Measurements from ENCODE around the gene AIG1. TPM values are rescaled to one million over a fixed set of nuclear protein-coding genes. Genes with fewer than 3 reads are reported as not detected.

AIG1 gene
- total and polyA plus RNA-seq, 2 experiments from 2014 or later = 44.7 to 46.9 TPM

- Histone ChIP-seq H3K36me3 (ENCODE audit: low read depth) (no peaks in the 10 kb centered on the region), H3K4me2 (ENCODE audit: unreplicated experiment) (no peak overlapping the region), H3F3A (ENCODE audit: insufficient read depth) (peaks cover 11% of the 10 kb centered on the region; the same call in 1 of the 2 replicates), H3K79me2 (ENCODE audit: insufficient read depth) (no peaks in the 10 kb centered on the region), H3K9ac (no peak overlapping the region), H3K9me3 (ENCODE audit: low read depth) (no peaks in the 10 kb centered on the region), H3K27me3 (replicated peaks; ENCODE audit: insufficient read depth) (no peaks in the 10 kb centered on the region), H3K9me2 (ENCODE audit: insufficient read depth) (no peaks in the 10 kb centered on the region), H3K4me1 (ENCODE audit: insufficient read depth) (no peaks in the 10 kb centered on the region), H4K20me1 (ENCODE audit: insufficient read depth) (no peaks in the 10 kb centered on the region), H3K4me3 (no peak overlapping the region), H3K27ac (peak overlapping the region; percentile 11; the same call in 1 of the 2 replicates), H2AFZ (no peak overlapping the region)
- 61 to 63% methylated on average over 2 of the region's 2 CpGs for WGBS, 2 experiments (ENCODE audit: low coverage in 1 of 2, low lambda C conversion rate in 2 of 2, missing lambda C conversion rate in 2 of 2)
- in situ Hi-C loops (cut with MboI) = no loop called here
- TF ChIP-seq EZH2phosphoT487 (IDR thresholded peaks at IDR 0.05; ENCODE audit: insufficient read depth, low read depth) = no peak
- no peak for TF ChIP-seq EZH2 (IDR thresholded peaks at IDR 0.05; ENCODE audit: insufficient read depth, poor library complexity, severe bottlenecking)
- peak; percentile 75 for DNase-seq
These were observed 307.7 kb downstream of the AIG1 start for GRCh38 chr6:143368426-143368825.

- Histone ChIP-seq H3K27me3 (replicated peaks; ENCODE audit: insufficient read depth) (no peaks in the 10 kb centered on the region), H3K9ac (no peak overlapping the region), H3K4me2 (ENCODE audit: unreplicated experiment) (no peak overlapping the region), H3K4me3 (no peak overlapping the region), H3K9me3 (ENCODE audit: low read depth) (no peaks in the 10 kb centered on the region), H3F3A (ENCODE audit: insufficient read depth) (peaks cover 11% of the 10 kb centered on the region; the same call in 1 of the 2 replicates), H2AFZ (no peak overlapping the region), H3K36me3 (ENCODE audit: low read depth) (no peaks in the 10 kb centered on the region), H3K9me2 (ENCODE audit: insufficient read depth) (no peaks in the 10 kb centered on the region), H4K20me1 (ENCODE audit: insufficient read depth) (no peaks in the 10 kb centered on the region), H3K4me1 (ENCODE audit: insufficient read depth) (no peaks in the 10 kb centered on the region), H3K79me2 (ENCODE audit: insufficient read depth) (no peaks in the 10 kb centered on the region), H3K27ac (no peak overlapping the region)
- no peak for TF ChIP-seq EZH2 (IDR thresholded peaks at IDR 0.05; ENCODE audit: insufficient read depth, poor library complexity, severe bottlenecking)
- TF ChIP-seq EZH2phosphoT487 (IDR thresholded peaks at IDR 0.05; ENCODE audit: insufficient read depth, low read depth) = no peak
- in situ Hi-C loops (cut with MboI) = no loop called here
- DNase-seq = no peak
- WGBS, 2 experiments (ENCODE audit: low coverage in 1 of 2, low lambda C conversion rate in 2 of 2, missing lambda C conversion rate in 2 of 2) = 63 to 71% methylated on average over 3 of the region's 3 CpGs
These were observed 309.3 kb downstream of the AIG1 start for GRCh38 chr6:143369971-143370370.

- Histone ChIP-seq H3K4me1 (ENCODE audit: insufficient read depth) (no peaks in the 10 kb centered on the region), H3K27ac (no peak overlapping the region), H3F3A (ENCODE audit: insufficient read depth) (peaks cover 11% of the 10 kb centered on the region; the same call in 1 of the 2 replicates), H3K4me3 (no peak overlapping the region), H3K9ac (no peak overlapping the region), H3K79me2 (ENCODE audit: insufficient read depth) (no peaks in the 10 kb centered on the region), H3K36me3 (ENCODE audit: low read depth) (no peaks in the 10 kb centered on the region), H3K9me3 (ENCODE audit: low read depth) (no peaks in the 10 kb centered on the region), H2AFZ (no peak overlapping the region), H3K27me3 (replicated peaks; ENCODE audit: insufficient read depth) (no peaks in the 10 kb centered on the region), H3K9me2 (ENCODE audit: insufficient read depth) (no peaks in the 10 kb centered on the region), H3K4me2 (ENCODE audit: unreplicated experiment) (no peak overlapping the region), H4K20me1 (ENCODE audit: insufficient read depth) (no peaks in the 10 kb centered on the region)
- no peak for TF ChIP-seq EZH2 (IDR thresholded peaks at IDR 0.05; ENCODE audit: insufficient read depth, poor library complexity, severe bottlenecking)
- TF ChIP-seq EZH2phosphoT487 (IDR thresholded peaks at IDR 0.05; ENCODE audit: insufficient read depth, low read depth) = no peak
- no peak for DNase-seq
- in situ Hi-C loops (cut with MboI) = no loop called here
- WGBS, 2 experiments (ENCODE audit: low coverage in 1 of 2, low lambda C conversion rate in 2 of 2, missing lambda C conversion rate in 2 of 2) = 59 to 61% methylated on average over 5 of the region's 5 CpGs
These were observed 310.2 kb downstream of the AIG1 start for GRCh38 chr6:143370812-143371370.

GRCh38 chr6:143372199-143372882 is 311.7 kb downstream of the AIG1 start:
- H3K9me3 ChIP-seq (ENCODE audit: low read depth) = no peaks in the 10 kb centered on the region
- H3K9me2 ChIP-seq (ENCODE audit: insufficient read depth) = no peaks in the 10 kb centered on the region
- H3K9ac ChIP-seq = no peak overlapping the region
- no peaks in the 10 kb centered on the region for H4K20me1 ChIP-seq (ENCODE audit: insufficient read depth)
- H3K27ac ChIP-seq = no peak overlapping the region
- H3K4me2 ChIP-seq (ENCODE audit: unreplicated experiment) = no peak overlapping the region
- H2AFZ ChIP-seq = no peak overlapping the region
- no peaks in the 10 kb centered on the region for H3K79me2 ChIP-seq (ENCODE audit: insufficient read depth)
- no peak for DNase-seq
- in situ Hi-C loops (cut with MboI) = no loop called here
- H3F3A ChIP-seq (ENCODE audit: insufficient read depth) = peaks cover 11% of the 10 kb centered on the region; the same call in 1 of the 2 replicates
- H3K4me1 ChIP-seq (ENCODE audit: insufficient read depth) = no peaks in the 10 kb centered on the region
- TF ChIP-seq EZH2phosphoT487 (IDR thresholded peaks at IDR 0.05; ENCODE audit: insufficient read depth, low read depth) = no peak
- TF ChIP-seq EZH2 (IDR thresholded peaks at IDR 0.05; ENCODE audit: insufficient read depth, poor library complexity, severe bottlenecking) = no peak
- H3K27me3 ChIP-seq (replicated peaks; ENCODE audit: insufficient read depth) = no peaks in the 10 kb centered on the region
- 77 to 78% methylated on average over 7 of the region's 7 CpGs for WGBS, 2 experiments (ENCODE audit: low coverage in 1 of 2, low lambda C conversion rate in 2 of 2, missing lambda C conversion rate in 2 of 2)
- no peak overlapping the region for H3K4me3 ChIP-seq
- H3K36me3 ChIP-seq (ENCODE audit: low read depth) = no peaks in the 10 kb centered on the region

All from GM23248 (cell line).